Thoracic aorta (tissue), 2 donors: ENCODE results near the gene FAM3C. TPM values are rescaled to one million over a fixed set of nuclear protein-coding genes. Genes with fewer than 3 reads are reported as not detected.

ENCODE experiments used
- ATAC-seq: fragments of 150-250 bp; one replicate; pipeline ENCODE4 v1.8.0; 2017; ENCODE audit warnings: low read depth; ENCODE audit not compliant: insufficient number of reproducible peaks, low FRiP score
- DNase-seq: peaks from one replicate; pipeline ENCODE4 v3.0.0-alpha.2; 2020; ENCODE audit warnings: low spot score
- H3K27ac ChIP-seq, 2 donors: fragments of 200-600 bp; sonication (generic); 1 replicate in 1 of 2; 2 replicates in 1 of 2; pipeline ENCODE4 v1.5.1; 2016; ENCODE audit warnings: mild to moderate bottlenecking in 2 of 2, moderate library complexity in 2 of 2
- H3K27me3 ChIP-seq: fragments of 200-600 bp; sonication (generic); replicated peaks from 2 replicates; pipeline ENCODE4 v1.6.0; 2016; ENCODE audit warnings: mild to moderate bottlenecking; ENCODE audit not compliant: insufficient read depth
- H3K36me3 ChIP-seq: fragments of 200-600 bp; sonication (generic); one replicate; pipeline ENCODE4 v1.5.1; 2016
- H3K4me1 ChIP-seq, 2 donors: fragments of 200-600 bp; sonication (generic); 1 replicate in 1 of 2; 2 replicates in 1 of 2; pipeline versions ENCODE4 v1.5.1 to v1.6.0; 2016; ENCODE audit warnings: low read depth in 2 of 2, mild to moderate bottlenecking in 1 of 2; ENCODE audit not compliant: control insufficient read depth in 1 of 2
- H3K4me3 ChIP-seq: fragments of 200-600 bp; sonication (generic); 2 replicates; pipeline ENCODE4 v1.5.1; 2016; ENCODE audit warnings: mild to moderate bottlenecking
- H3K9me3 ChIP-seq: fragments of 200-600 bp; sonication (generic); 2 replicates; pipeline ENCODE4 v1.5.1; 2016
- total RNA-seq, 2 donors: library from RNA; depleted of rRNA; stranded (reverse); fragments of >200 nt; gene quantifications; one replicate each; pipeline versions ENCODE4 v1.1.0 to v1.2.3, GENCODE V29; 2016
- TF ChIP-seq, protein P1 (sequence below): fragments of 200-600 bp; sonication (generic); IDR thresholded peaks from one replicate; pipeline ENCODE4 v1.5.1; 2019; ENCODE audit warnings: antibody characterized with exemption

FAM3C gene
- total RNA-seq, 2 donors from 2014 or later: 38.9 to 50.2 TPM

GRCh38 chr7:121398246-121398645, 2.1 kb upstream of the FAM3C start:
- no peaks in the 10 kb centered on the region for H3K9me3 ChIP-seq
- H3K4me1 ChIP-seq: peaks cover 13% of the 10 kb centered on the region in 2 donors
- no peak for DNase-seq
- no peaks in the 10 kb centered on the region for H3K27me3 ChIP-seq
- H3K36me3 ChIP-seq: no peaks in the 10 kb centered on the region
- no peak overlapping the region for H3K4me3 ChIP-seq
- no peak overlapping the region for H3K27ac ChIP-seq
- TF ChIP-seq, protein P1, sequence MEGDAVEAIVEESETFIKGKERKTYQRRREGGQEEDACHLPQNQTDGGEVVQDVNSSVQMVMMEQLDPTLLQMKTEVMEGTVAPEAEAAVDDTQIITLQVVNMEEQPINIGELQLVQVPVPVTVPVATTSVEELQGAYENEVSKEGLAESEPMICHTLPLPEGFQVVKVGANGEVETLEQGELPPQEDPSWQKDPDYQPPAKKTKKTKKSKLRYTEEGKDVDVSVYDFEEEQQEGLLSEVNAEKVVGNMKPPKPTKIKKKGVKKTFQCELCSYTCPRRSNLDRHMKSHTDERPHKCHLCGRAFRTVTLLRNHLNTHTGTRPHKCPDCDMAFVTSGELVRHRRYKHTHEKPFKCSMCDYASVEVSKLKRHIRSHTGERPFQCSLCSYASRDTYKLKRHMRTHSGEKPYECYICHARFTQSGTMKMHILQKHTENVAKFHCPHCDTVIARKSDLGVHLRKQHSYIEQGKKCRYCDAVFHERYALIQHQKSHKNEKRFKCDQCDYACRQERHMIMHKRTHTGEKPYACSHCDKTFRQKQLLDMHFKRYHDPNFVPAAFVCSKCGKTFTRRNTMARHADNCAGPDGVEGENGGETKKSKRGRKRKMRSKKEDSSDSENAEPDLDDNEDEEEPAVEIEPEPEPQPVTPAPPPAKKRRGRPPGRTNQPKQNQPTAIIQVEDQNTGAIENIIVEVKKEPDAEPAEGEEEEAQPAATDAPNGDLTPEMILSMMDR: no peak
- no peak for ATAC-seq

DNA sequence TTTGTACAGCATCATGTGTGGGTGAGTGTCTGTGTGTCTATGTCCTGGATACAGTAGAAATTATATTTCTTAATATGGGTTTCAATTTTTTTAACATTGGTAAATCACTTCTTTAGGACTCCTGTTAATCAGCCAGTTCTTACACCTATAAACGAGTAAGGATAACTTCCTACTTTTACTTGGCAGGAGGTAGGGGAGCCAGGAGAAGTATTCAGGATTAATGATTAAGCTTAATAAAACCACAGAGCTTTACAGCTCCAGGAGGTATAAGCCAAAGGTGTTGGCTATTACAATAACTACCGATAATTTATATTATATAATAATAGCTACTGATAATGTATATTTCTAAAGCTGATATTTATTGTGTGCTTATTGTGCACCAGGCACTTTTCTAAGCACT, 1.7 kb upstream of the FAM3C start:
- TF ChIP-seq, protein P1: no peak
- Histone ChIP-seq H3K27me3 (no peaks in the 10 kb centered on the region), H3K9me3 (no peaks in the 10 kb centered on the region), H3K4me1 (peaks cover 12% of the 10 kb centered on the region in 2 donors), H3K36me3 (no peaks in the 10 kb centered on the region), H3K27ac (no peak overlapping the region), H3K4me3 (no peak overlapping the region)
- DNase-seq (no peak), ATAC-seq (no peak)

DNA sequence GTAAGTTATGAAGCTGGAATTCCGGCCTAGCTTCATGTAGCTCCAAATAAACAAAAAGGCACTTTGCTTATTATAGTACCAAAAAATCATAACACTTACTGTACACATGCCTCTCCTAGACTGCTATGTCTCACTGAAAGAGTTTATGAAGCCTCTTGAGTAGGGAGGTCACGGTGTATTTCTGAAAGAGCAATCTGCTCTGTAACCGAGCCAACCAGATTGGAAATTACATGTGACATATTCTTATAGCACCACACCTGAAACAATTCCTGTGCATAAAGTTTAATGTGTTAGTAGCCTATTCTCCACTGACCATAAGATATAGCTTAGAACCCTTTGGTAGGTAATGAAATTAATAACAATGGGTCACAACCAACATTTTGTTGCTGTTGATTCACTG, 1.3 kb upstream of the FAM3C start:
- H3K27me3 ChIP-seq: no peaks in the 10 kb centered on the region
- H3K36me3 ChIP-seq: no peaks in the 10 kb centered on the region
- peaks cover 7 to 9% of the 10 kb centered on the region in 2 donors for H3K4me1 ChIP-seq
- no peak for DNase-seq
- TF ChIP-seq, protein P1: no peak
- H3K9me3 ChIP-seq: no peaks in the 10 kb centered on the region
- H3K27ac ChIP-seq: no peak overlapping the region
- no peak overlapping the region for H3K4me3 ChIP-seq
- ATAC-seq: no peak

DNA sequence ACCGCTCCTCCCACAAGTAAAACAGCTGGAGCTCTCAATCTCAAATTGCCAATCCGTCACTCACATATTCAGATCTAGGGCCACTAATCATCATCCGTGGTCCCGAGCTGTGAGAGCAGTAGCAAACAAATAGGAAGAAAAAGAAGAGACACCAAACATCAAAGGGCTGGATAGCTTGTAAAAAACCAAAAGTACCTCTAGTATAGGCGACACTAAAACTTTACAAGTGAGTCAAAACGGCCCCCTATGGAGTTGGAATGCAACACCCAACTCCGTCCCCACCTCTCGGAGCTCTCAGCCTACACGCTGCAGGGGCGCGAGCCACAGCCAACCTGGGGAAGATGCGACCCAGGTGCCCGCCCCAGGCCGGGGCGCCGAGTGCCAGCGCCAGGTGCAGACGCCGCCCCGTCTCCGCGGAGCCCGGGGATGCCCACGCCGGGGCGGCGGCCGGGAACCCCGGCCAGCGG, 581 bp downstream of the FAM3C start:
- Histone ChIP-seq H3K36me3 (no peaks in the 10 kb centered on the region), H3K4me3 (peak overlapping the region; percentile 92), H3K27ac (peak overlapping the region; percentile 66 to 81), H3K9me3 (no peaks in the 10 kb centered on the region), H3K27me3 (no peaks in the 10 kb centered on the region), H3K4me1 (peaks cover 7 to 9% of the 10 kb centered on the region in 2 donors)
- DNase-seq (no peak), ATAC-seq (no peak)
- TF ChIP-seq, protein P1: no peak

- H3K36me3 ChIP-seq: no peaks in the 10 kb centered on the region
- peak overlapping the region; percentile 92 for H3K4me3 ChIP-seq
- DNase-seq: no peak
- peaks cover 7 to 9% of the 10 kb centered on the region in 2 donors for H3K4me1 ChIP-seq
- H3K9me3 ChIP-seq: no peaks in the 10 kb centered on the region
- TF ChIP-seq, protein P1: no peak
- ATAC-seq: no peak
- no peak overlapping the region for H3K27ac ChIP-seq
- no peaks in the 10 kb centered on the region for H3K27me3 ChIP-seq
These were observed 1.4 kb downstream of the FAM3C start for GRCh38 chr7:121394709-121395140.
